ENCODE data around the gene KCNJ3. TPM values are rescaled to one million over a fixed set of nuclear protein-coding genes. Genes with fewer than 3 reads are reported as not detected.

KCNJ3 gene
- total RNA-seq, 1 donor from 2014 or later: 4.2 TPM

DNA sequence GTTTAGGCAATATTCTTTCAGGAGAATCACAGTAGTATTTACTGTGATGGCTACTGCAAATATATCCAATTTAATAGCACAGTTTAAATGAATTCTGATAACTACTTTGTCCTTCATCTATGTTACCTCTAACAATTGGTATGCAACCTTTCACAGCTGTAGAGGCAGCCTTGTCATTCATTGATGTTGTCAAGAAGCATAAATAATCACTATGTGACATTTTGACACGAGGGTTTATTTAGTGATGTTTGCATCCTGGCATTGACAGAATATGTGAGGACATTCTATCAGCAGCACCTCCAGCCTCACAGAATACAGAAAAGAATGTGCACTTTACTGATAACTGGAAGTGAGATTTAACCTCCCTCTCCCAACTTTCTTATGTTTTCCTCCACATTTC is 9.3 kb upstream of the KCNJ3 start:
- Histone ChIP-seq H3K27me3 (ENCODE audit: control insufficient read depth in 3 of 3, insufficient read depth in 3 of 3, low read length in 3 of 3) (no peaks in the 10 kb centered on the region), H3K27ac (ENCODE audit: low read depth, low read length) (no peak overlapping the region), H3K9ac (ENCODE audit: low read depth in 1 of 3, low read length in 3 of 3) (no peak overlapping the region), H3K9me3 (ENCODE audit: control insufficient read depth in 3 of 3, low read length in 3 of 3) (no peaks in the 10 kb centered on the region), H3K4me3 (ENCODE audit: low read length in 3 of 3) (no peak overlapping the region), H3K4me1 (ENCODE audit: control insufficient read depth in 3 of 3, insufficient read depth in 3 of 3, low read length in 3 of 3) (no peaks in the 10 kb centered on the region), H3K36me3 (ENCODE audit: control insufficient read depth in 3 of 3, insufficient read depth in 3 of 3, low read length in 3 of 3) (no peaks in the 10 kb centered on the region)

DNA sequence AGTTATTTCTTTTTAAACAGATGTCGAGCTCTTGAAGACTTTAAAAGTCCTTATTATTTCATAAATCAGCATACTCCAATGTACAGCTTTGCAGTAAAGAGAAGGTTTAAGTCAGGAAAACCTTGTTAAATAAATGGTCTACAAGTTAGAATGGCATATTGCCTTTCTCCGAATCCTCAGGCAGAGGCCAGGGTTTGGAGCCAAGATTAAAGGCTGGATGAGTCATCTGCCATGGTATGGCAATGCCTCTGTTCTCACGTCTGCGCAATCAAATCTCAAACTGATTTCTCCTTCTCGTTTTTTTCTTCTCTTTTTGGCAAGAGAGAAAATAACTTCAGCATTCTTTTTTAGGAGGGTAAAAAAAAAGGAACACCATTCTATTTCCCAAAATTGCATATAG is 5.6 kb upstream of the KCNJ3 start:
- H3K4me3 ChIP-seq (ENCODE audit: low read length in 3 of 3): no peak overlapping the region
- no peaks in the 10 kb centered on the region for H3K36me3 ChIP-seq (ENCODE audit: control insufficient read depth in 3 of 3, insufficient read depth in 3 of 3, low read length in 3 of 3)
- no peak overlapping the region for H3K27ac ChIP-seq (ENCODE audit: low read depth, low read length)
- H3K9me3 ChIP-seq (ENCODE audit: control insufficient read depth in 3 of 3, low read length in 3 of 3): no peaks in the 10 kb centered on the region
- no peak overlapping the region for H3K9ac ChIP-seq (ENCODE audit: low read depth in 1 of 3, low read length in 3 of 3)
- H3K4me1 ChIP-seq (ENCODE audit: control insufficient read depth in 3 of 3, insufficient read depth in 3 of 3, low read length in 3 of 3): peaks cover 3 to 7% (median 5%) of the 10 kb centered on the region in 3 donors
- H3K27me3 ChIP-seq (ENCODE audit: control insufficient read depth in 3 of 3, insufficient read depth in 3 of 3, low read length in 3 of 3): peaks cover 6 to 8% (median 6%) of the 10 kb centered on the region in 3 donors

DNA sequence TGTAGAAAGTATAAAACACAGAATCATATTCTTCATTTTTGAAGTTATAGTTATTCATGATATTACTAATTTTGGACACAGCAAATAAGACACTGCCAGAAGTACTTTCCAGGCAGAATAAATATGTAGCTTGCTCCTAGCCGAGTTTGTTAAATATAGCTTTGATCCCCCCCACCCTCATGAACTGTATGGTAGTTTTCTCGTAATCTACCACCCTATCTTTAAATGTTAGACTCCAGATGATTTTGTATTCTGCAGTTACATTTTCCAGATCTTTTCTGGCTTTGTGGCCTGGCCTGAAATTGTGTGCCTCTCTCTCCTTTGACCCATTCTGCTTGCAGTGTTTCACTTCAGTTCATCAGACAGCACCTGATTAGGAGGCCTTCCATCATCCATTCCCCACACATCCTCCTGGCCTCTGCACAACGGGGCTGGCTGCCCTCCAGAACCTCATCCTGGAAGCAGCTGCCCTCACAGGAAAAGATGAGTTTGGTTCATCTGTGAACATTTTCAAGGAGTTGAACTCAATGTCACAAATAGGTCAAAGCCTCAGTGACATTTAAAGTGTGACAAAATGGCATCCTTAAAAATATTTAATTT is 4.7 kb upstream of the KCNJ3 start:
- Histone ChIP-seq H3K27ac (ENCODE audit: low read depth, low read length) (no peak overlapping the region), H3K9ac (ENCODE audit: low read depth in 1 of 3, low read length in 3 of 3) (no peak overlapping the region)

DNA sequence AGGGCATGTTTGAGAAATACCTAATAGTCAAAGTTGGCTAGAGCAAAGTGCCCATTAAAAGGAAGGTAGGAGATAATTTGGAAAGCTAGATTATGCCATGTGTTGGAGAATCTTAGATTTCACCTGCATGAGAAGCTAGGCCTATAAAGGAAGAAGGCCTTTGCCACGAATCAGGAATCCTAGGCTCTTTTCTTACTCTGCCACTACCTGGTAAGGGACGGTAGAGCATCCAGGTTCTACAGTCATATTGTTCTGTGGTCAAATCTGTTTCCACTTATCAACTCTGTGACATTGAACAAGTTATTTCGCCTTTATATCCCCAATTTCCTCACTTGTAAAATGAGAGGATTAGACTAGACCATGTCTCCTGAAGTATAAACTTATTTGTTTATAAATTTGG is 3.6 kb upstream of the KCNJ3 start:
- H3K9me3 ChIP-seq (ENCODE audit: control insufficient read depth in 3 of 3, low read length in 3 of 3): peaks cover 0 to 3% (median 0%) of the 10 kb centered on the region in 3 donors
- peaks cover 14 to 21% (median 16%) of the 10 kb centered on the region in 3 donors for H3K27me3 ChIP-seq (ENCODE audit: control insufficient read depth in 3 of 3, insufficient read depth in 3 of 3, low read length in 3 of 3)
- no peaks in the 10 kb centered on the region for H3K36me3 ChIP-seq (ENCODE audit: control insufficient read depth in 3 of 3, insufficient read depth in 3 of 3, low read length in 3 of 3)
- H3K9ac ChIP-seq (ENCODE audit: low read depth in 1 of 3, low read length in 3 of 3): no peak overlapping the region
- peaks cover 3 to 13% (median 9%) of the 10 kb centered on the region in 3 donors for H3K4me1 ChIP-seq (ENCODE audit: control insufficient read depth in 3 of 3, insufficient read depth in 3 of 3, low read length in 3 of 3)
- no peak overlapping the region for H3K4me3 ChIP-seq (ENCODE audit: low read length in 3 of 3)
- H3K27ac ChIP-seq (ENCODE audit: low read depth, low read length): no peak overlapping the region

More for the DNA sequence above, 4.7 kb upstream of the KCNJ3 start:
- Histone ChIP-seq H3K27me3 (ENCODE audit: control insufficient read depth in 3 of 3, insufficient read depth in 3 of 3, low read length in 3 of 3) (peaks cover 10 to 12% (median 11%) of the 10 kb centered on the region in 3 donors), H3K4me1 (ENCODE audit: control insufficient read depth in 3 of 3, insufficient read depth in 3 of 3, low read length in 3 of 3) (peaks cover 3 to 9% (median 5%) of the 10 kb centered on the region in 3 donors), H3K9me3 (ENCODE audit: control insufficient read depth in 3 of 3, low read length in 3 of 3) (no peaks in the 10 kb centered on the region), H3K4me3 (ENCODE audit: low read length in 3 of 3) (no peak overlapping the region), H3K36me3 (ENCODE audit: control insufficient read depth in 3 of 3, insufficient read depth in 3 of 3, low read length in 3 of 3) (no peaks in the 10 kb centered on the region)

DNA sequence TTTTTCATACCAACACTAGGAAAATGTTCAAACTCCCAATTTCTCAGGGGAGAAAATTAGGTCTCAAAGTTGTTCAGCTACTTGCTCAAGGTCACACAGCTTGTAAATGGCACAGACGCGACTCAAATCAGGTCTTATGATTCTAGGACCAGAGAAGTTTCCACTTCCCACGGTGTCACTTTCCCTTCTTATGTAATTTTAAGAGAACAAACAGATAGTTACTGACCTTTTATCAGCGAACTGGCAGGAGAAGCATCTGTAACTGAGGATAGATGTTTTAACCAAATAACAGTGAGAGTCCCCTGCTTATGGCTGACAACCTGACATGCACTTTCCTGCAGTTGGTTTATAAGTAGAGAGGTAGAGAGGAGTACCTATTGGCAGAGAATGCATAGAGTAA is 2.1 kb upstream of the KCNJ3 start:
- Histone ChIP-seq H3K9me3 (ENCODE audit: control insufficient read depth in 3 of 3, low read length in 3 of 3) (peaks cover 0 to 3% (median 0%) of the 10 kb centered on the region in 3 donors), H3K4me1 (ENCODE audit: control insufficient read depth in 3 of 3, insufficient read depth in 3 of 3, low read length in 3 of 3) (peaks cover 3 to 13% (median 9%) of the 10 kb centered on the region in 3 donors), H3K27me3 (ENCODE audit: control insufficient read depth in 3 of 3, insufficient read depth in 3 of 3, low read length in 3 of 3) (peaks cover 14 to 21% (median 16%) of the 10 kb centered on the region in 3 donors), H3K36me3 (ENCODE audit: control insufficient read depth in 3 of 3, insufficient read depth in 3 of 3, low read length in 3 of 3) (no peaks in the 10 kb centered on the region), H3K27ac (ENCODE audit: low read depth, low read length) (no peak overlapping the region), H3K4me3 (ENCODE audit: low read length in 3 of 3) (no peak overlapping the region), H3K9ac (ENCODE audit: low read depth in 1 of 3, low read length in 3 of 3) (no peak overlapping the region)

DNA sequence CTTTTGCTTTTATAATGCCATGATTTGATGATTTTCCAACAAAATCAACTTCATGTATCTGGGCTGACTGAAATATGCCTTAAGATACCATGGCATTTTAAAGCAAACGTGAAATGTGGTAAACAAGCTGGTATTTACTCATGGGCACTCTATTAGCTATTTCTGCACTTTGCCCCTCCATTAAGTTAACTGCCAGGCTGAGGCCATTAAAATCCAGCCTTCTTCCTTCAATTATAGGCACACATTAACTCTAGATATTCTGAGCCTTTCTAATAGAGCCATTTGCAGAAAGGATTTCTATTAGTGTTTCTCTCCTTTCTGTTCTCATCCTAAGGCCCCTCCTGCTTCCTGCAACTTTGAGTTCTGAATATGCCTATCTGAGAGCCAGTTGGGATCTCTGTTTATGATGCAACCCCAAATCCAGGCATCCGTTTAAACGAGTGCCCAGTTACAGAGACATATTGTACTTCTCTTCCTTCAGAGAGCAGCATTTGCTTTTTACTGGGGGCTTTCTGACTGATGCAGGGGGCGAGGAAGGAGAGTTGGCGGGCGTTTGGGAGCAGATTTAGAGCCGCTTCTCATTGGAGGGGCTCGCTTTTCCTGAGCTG is 1.6 kb upstream of the KCNJ3 start:
- Histone ChIP-seq H3K27me3 (ENCODE audit: control insufficient read depth in 3 of 3, insufficient read depth in 3 of 3, low read length in 3 of 3) (peaks cover 14 to 21% (median 16%) of the 10 kb centered on the region in 3 donors), H3K27ac (ENCODE audit: low read depth, low read length) (no peak overlapping the region), H3K9me3 (ENCODE audit: control insufficient read depth in 3 of 3, low read length in 3 of 3) (peaks cover 0 to 3% (median 0%) of the 10 kb centered on the region in 3 donors), H3K4me1 (ENCODE audit: control insufficient read depth in 3 of 3, insufficient read depth in 3 of 3, low read length in 3 of 3) (peaks cover 3 to 13% (median 9%) of the 10 kb centered on the region in 3 donors), H3K4me3 (ENCODE audit: low read length in 3 of 3) (peak overlapping the region; percentile 61 to 65 (median 61)), H3K36me3 (ENCODE audit: control insufficient read depth in 3 of 3, insufficient read depth in 3 of 3, low read length in 3 of 3) (no peaks in the 10 kb centered on the region), H3K9ac (ENCODE audit: low read depth in 1 of 3, low read length in 3 of 3) (peak overlapping the region in 1 of 3 donors; percentile 3)

DNA sequence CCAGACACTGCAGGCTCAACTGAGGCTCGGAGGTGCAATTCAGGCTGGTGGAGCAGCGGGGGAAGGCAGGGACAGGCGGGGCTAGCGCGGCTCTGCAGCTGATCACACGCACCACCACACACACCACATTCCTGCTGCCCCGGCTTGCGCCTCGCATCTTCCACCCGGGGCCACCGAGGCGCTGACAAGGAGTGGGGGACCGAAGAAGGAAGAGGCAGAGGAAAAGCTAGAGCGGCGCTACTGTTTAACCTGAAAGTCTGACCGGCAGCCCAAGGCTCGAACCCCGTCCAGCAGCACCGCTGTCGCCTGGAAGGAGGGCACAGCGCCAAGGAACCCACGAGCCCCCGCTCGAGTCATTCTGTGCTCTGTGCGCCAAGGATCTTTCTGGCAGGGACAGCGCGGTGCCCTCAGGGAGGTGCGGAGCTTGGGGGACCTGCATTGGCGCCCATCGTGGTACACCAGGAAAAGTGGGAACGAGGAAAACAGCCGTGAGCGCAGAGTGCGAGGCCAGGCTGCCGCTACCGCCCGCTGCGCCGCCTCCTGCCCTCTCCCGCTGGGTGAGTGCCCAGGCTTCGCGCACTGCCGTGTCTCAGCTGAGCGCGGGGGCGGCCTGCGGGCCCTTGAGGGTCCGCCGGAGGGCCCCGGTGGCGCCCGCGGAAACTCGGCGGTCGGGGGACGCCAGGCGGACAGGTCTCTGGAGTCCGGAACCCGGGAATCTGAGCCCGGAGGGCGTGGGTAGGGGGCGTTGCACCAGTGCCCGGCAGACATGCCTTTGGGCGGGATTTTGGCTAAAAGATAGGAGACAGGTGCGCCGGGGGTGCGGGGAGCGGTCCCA is 860 bp upstream of the KCNJ3 start:
- peaks cover 0 to 3% (median 0%) of the 10 kb centered on the region in 3 donors for H3K9me3 ChIP-seq (ENCODE audit: control insufficient read depth in 3 of 3, low read length in 3 of 3)
- peak overlapping the region in 2 of 3 donors; percentile 3 to 50 for H3K9ac ChIP-seq (ENCODE audit: low read depth in 1 of 3, low read length in 3 of 3)
- H3K36me3 ChIP-seq (ENCODE audit: control insufficient read depth in 3 of 3, insufficient read depth in 3 of 3, low read length in 3 of 3): no peaks in the 10 kb centered on the region
- peak overlapping the region; percentile 61 to 65 (median 61) for H3K4me3 ChIP-seq (ENCODE audit: low read length in 3 of 3)
- peaks cover 3 to 13% (median 9%) of the 10 kb centered on the region in 3 donors for H3K4me1 ChIP-seq (ENCODE audit: control insufficient read depth in 3 of 3, insufficient read depth in 3 of 3, low read length in 3 of 3)
- no peak overlapping the region for H3K27ac ChIP-seq (ENCODE audit: low read depth, low read length)
- peaks cover 14 to 21% (median 16%) of the 10 kb centered on the region in 3 donors for H3K27me3 ChIP-seq (ENCODE audit: control insufficient read depth in 3 of 3, insufficient read depth in 3 of 3, low read length in 3 of 3)

DNA sequence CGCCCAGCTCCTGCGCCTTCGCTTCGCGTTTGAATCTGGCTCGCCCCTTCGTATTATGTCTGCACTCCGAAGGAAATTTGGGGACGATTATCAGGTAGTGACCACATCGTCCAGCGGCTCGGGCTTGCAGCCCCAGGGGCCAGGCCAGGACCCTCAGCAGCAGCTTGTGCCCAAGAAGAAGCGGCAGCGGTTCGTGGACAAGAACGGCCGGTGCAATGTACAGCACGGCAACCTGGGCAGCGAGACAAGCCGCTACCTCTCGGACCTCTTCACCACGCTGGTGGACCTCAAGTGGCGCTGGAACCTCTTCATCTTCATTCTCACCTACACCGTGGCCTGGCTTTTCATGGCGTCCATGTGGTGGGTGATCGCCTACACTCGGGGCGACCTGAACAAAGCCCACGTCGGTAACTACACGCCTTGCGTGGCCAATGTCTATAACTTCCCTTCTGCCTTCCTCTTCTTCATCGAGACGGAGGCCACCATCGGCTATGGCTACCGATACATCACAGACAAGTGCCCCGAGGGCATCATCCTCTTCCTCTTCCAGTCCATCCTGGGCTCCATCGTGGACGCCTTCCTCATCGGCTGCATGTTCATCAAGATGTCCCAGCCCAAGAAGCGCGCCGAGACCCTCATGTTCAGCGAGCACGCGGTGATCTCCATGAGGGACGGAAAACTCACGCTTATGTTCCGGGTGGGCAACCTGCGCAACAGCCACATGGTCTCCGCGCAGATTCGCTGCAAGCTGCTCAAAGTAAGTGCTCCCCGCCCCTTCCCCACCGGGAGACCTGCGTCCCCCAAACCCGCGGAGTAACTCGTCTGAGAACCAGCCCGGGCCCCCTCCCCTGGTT is 453 bp downstream of the KCNJ3 start:
- peaks cover 14 to 21% (median 16%) of the 10 kb centered on the region in 3 donors for H3K27me3 ChIP-seq (ENCODE audit: control insufficient read depth in 3 of 3, insufficient read depth in 3 of 3, low read length in 3 of 3)
- H3K4me3 ChIP-seq (ENCODE audit: low read length in 3 of 3): peak overlapping the region; percentile 41 to 65 (median 64)
- H3K9me3 ChIP-seq (ENCODE audit: control insufficient read depth in 3 of 3, low read length in 3 of 3): peaks cover 0 to 3% (median 0%) of the 10 kb centered on the region in 3 donors
- no peaks in the 10 kb centered on the region for H3K36me3 ChIP-seq (ENCODE audit: control insufficient read depth in 3 of 3, insufficient read depth in 3 of 3, low read length in 3 of 3)
- no peak overlapping the region for H3K9ac ChIP-seq (ENCODE audit: low read depth in 1 of 3, low read length in 3 of 3)
- no peak overlapping the region for H3K27ac ChIP-seq (ENCODE audit: low read depth, low read length)
- H3K4me1 ChIP-seq (ENCODE audit: control insufficient read depth in 3 of 3, insufficient read depth in 3 of 3, low read length in 3 of 3): peaks cover 3 to 13% (median 9%) of the 10 kb centered on the region in 3 donors

DNA sequence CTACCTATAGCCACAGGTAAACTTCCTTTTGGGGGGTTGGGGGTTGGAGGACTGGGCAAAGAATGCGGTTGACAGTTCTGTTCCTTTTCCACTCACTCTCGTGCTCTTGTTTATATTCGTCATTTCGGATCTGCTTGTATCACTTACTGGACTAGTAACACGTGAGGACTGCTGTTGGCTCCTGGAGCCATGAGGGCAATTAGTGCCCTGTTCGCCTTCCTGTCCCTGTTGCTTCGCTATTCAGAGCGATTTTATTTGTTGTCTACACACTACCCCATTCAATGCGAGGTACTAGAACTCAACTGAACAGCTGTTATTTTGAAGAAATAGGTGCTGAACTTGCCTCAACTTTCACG is 1.1 kb downstream of the KCNJ3 start:
- H3K36me3 ChIP-seq (ENCODE audit: control insufficient read depth in 3 of 3, insufficient read depth in 3 of 3, low read length in 3 of 3): no peaks in the 10 kb centered on the region
- H3K27me3 ChIP-seq (ENCODE audit: control insufficient read depth in 3 of 3, insufficient read depth in 3 of 3, low read length in 3 of 3): peaks cover 14 to 21% (median 16%) of the 10 kb centered on the region in 3 donors
- peaks cover 3 to 13% (median 9%) of the 10 kb centered on the region in 3 donors for H3K4me1 ChIP-seq (ENCODE audit: control insufficient read depth in 3 of 3, insufficient read depth in 3 of 3, low read length in 3 of 3)
- no peak overlapping the region for H3K9ac ChIP-seq (ENCODE audit: low read depth in 1 of 3, low read length in 3 of 3)
- H3K9me3 ChIP-seq (ENCODE audit: control insufficient read depth in 3 of 3, low read length in 3 of 3): peaks cover 0 to 3% (median 0%) of the 10 kb centered on the region in 3 donors
- peak overlapping the region in 1 of 3 donors; percentile 64 for H3K4me3 ChIP-seq (ENCODE audit: low read length in 3 of 3)
- H3K27ac ChIP-seq (ENCODE audit: low read depth, low read length): no peak overlapping the region
